ENCODE data around the gene NPIPB2. TPM values are rescaled to one million over a fixed set of nuclear protein-coding genes. Genes with fewer than 3 reads are reported as not detected.
A peak's percentile ranks its signal among the peaks of the same experiment; 100 is the strongest.

NPIPB2 gene
- total RNA-seq, 1 experiment from 2014 or later = 12.5 TPM

DNA sequence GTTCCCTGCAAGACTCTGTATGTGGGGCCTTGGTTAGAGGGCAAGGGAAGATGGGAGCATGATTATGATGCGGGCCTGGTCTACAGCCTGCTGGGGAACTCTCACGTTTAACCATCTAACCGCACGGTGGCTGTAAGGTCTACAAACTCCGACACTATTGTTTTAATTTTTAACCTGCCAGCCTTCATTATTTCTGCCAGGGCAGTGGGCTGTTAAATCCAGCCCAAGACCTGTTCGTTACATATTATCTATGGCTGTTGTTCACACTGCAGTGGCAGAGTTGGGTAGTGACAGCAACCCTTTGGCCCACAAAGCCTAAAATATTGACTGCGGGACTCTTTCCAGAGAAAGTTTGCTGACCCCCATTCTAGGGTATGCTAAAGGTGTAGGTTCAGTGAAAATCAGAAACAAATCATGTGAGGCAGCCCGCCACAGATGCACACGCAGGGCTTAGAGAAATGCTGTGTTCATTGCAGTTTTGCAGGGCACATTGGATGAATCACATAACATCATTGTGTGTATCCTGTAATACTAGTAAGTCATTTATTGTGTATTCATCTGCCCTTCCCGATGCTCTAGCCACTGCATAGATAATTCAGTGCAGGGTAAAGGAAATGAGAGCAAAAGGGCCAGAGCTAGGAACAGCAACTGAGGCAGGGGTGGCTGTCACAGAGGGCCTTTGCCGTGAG lies 49.0 kb upstream of the NPIPB2 start:
- no peak for DNase-seq
- H3K14ac ChIP-seq (ENCODE audit: insufficient read depth, low read length) = no peak overlapping the region
- H3K79me2 ChIP-seq (ENCODE audit: insufficient read depth, low read length) = no peaks in the 10 kb centered on the region
- no peak overlapping the region for H2BK12ac ChIP-seq (ENCODE audit: insufficient read length, low read depth, low read length)
- H3K23ac ChIP-seq (ENCODE audit: insufficient read length, low read depth, low read length) = no peak overlapping the region
- no peaks in the 10 kb centered on the region for H3K27me3 ChIP-seq (ENCODE audit: insufficient read depth, low read length)
- H2BK120ac ChIP-seq (ENCODE audit: low read depth, low read length, poor library complexity, severe bottlenecking) = no peak overlapping the region
- H4K8ac ChIP-seq (replicated peaks; ENCODE audit: insufficient read length, low read depth, low read length) = no peak overlapping the region
- H3K4me1 ChIP-seq (ENCODE audit: insufficient read depth, low read length) = no peaks in the 10 kb centered on the region
- H2BK15ac ChIP-seq (ENCODE audit: low read depth, low read length) = no peak overlapping the region
- no peak overlapping the region for H4K5ac ChIP-seq (ENCODE audit: insufficient read length, low read depth, low read length)
- no peak overlapping the region for H3K27ac ChIP-seq (ENCODE audit: insufficient read length, low read depth, low read length)
- H3K56ac ChIP-seq (ENCODE audit: insufficient read length, low read depth, low read length) = no peak overlapping the region
- no peaks in the 10 kb centered on the region for H3K23me2 ChIP-seq (ENCODE audit: insufficient read length, low read depth, low read length, poor library complexity, severe bottlenecking)
- H2AK5ac ChIP-seq (ENCODE audit: insufficient read length, low read length) = no peak overlapping the region
- TF ChIP-seq, protein P1, sequence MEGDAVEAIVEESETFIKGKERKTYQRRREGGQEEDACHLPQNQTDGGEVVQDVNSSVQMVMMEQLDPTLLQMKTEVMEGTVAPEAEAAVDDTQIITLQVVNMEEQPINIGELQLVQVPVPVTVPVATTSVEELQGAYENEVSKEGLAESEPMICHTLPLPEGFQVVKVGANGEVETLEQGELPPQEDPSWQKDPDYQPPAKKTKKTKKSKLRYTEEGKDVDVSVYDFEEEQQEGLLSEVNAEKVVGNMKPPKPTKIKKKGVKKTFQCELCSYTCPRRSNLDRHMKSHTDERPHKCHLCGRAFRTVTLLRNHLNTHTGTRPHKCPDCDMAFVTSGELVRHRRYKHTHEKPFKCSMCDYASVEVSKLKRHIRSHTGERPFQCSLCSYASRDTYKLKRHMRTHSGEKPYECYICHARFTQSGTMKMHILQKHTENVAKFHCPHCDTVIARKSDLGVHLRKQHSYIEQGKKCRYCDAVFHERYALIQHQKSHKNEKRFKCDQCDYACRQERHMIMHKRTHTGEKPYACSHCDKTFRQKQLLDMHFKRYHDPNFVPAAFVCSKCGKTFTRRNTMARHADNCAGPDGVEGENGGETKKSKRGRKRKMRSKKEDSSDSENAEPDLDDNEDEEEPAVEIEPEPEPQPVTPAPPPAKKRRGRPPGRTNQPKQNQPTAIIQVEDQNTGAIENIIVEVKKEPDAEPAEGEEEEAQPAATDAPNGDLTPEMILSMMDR (conservative IDR thresholded peaks at IDR 0.05) = no peak
- no peaks in the 10 kb centered on the region for H3K9me3 ChIP-seq (ENCODE audit: control insufficient read depth, low read depth, low read length)
- no peak overlapping the region for H2BK5ac ChIP-seq (ENCODE audit: insufficient read length, low read length)
- Mint-ChIP-seq H3K36me3 (ENCODE audit: insufficient read depth in 1 of 3, low read depth in 3 of 3) (peaks cover 0 to 1% (median 0%) of the 10 kb centered on the region in 3 experiments; a peak in 1 of 7 replicates), H3K4me3 (no peak overlapping the region), H3K27ac (peak overlapping the region in 1 of 3 experiments; percentile 86; a peak in 2 of 7 replicates), H3K9me3 (no peaks in the 10 kb centered on the region), H3K4me1 (peaks cover 21 to 33% of the 10 kb centered on the region in 2 experiments), H3K27me3 (ENCODE audit: low read depth) (no peaks in the 10 kb centered on the region)
- H3K18ac ChIP-seq (ENCODE audit: insufficient read length, low read depth, low read length) = no peak overlapping the region
- H3K4me2 ChIP-seq (ENCODE audit: insufficient read depth, insufficient read length, low read length) = no peak overlapping the region
- H2BK20ac ChIP-seq (ENCODE audit: low read depth, low read length, poor library complexity, severe bottlenecking) = no peak overlapping the region
- H3K79me1 ChIP-seq (ENCODE audit: insufficient read depth, low read depth, low read length, poor library complexity, severe bottlenecking) = no peaks in the 10 kb centered on the region
- no peak overlapping the region for H3K4ac ChIP-seq (ENCODE audit: low read depth, low read length)
- H3K9ac ChIP-seq (ENCODE audit: extremely low read depth, insufficient read length, low read length) = no peak overlapping the region
- no peak overlapping the region for H4K91ac ChIP-seq (ENCODE audit: insufficient read length, low read depth, low read length)
- no CpG with 5 or more reads among the region's 11 CpGs for WGBS (ENCODE audit: extremely low coverage, insufficient read length, low lambda C conversion rate)
- no peak overlapping the region for H3T11ph ChIP-seq (ENCODE audit: low read length)
- no peaks in the 10 kb centered on the region for H4K20me1 ChIP-seq (ENCODE audit: control insufficient read depth, insufficient read depth, insufficient read length)
- H2AFZ ChIP-seq (ENCODE audit: low read length) = no peak overlapping the region
